Measurements from ENCODE around the gene OR10G4.
"Not testable (repeated sequence)": the region's sequence is repeated elsewhere in the genome, so short reads cannot be mapped to it uniquely, and the experiment has no call there.

OR10G4 gene

GRCh38 chr11:124012697-124013096 is at the start of gene OR10G4:
TSS of gene OR10G4 (plus strand) at chr11:124012997. CDS start at chr11:124015575, 2,578 bp downstream.
- DNase-seq, result no peak

GRCh38 chr11:123973816-123974215 is 39.0 kb upstream of the OR10G4 start:
- DNase-seq, result no peak

- no peak for DNase-seq
These were observed 35.8 kb upstream of the OR10G4 start for GRCh38 chr11:123976770-123977560.

GRCh38 chr11:123977731-123978347 is 35.0 kb upstream of the OR10G4 start, which contains the start of gene OR10S1:
TSS of gene OR10S1 (minus strand) at chr11:123977781. CDS start at chr11:123977664, 117 bp downstream.
- DNase-seq, result no peak

GRCh38 chr11:123979311-123979710 is 33.5 kb upstream of the OR10G4 start:
- DNase-seq, result no peak

GRCh38 chr11:123995119-123995518 is 17.7 kb upstream of the OR10G4 start, which contains the start of gene OR10G6:
TSS of gene OR10G6 (minus strand) at chr11:123995161. CDS start at chr11:123995161, 0 bp downstream.
- DNase-seq, result no peak

GRCh38 chr11:124015837-124016236 is 3.0 kb downstream of the OR10G4 start:
- not testable (repeated sequence) for DNase-seq

- no peak for DNase-seq
These were observed 13.7 kb downstream of the OR10G4 start, which contains the start of gene OR10G8 for GRCh38 chr11:124026498-124026897. TSS of gene OR10G8 (plus strand) at chr11:124026798. CDS start at chr11:124029623, 2,825 bp downstream.

- DNase-seq, result no peak
These were observed 23.9 kb downstream of the OR10G4 start for GRCh38 chr11:124036666-124037065.

- no peak for DNase-seq
These were observed 26.8 kb downstream of the OR10G4 start for GRCh38 chr11:124039557-124039956.

- DNase-seq, result no peak
These were observed 28.5 kb downstream of the OR10G4 start, which contains the start of gene OR10G7 for GRCh38 chr11:124041254-124041653. TSS of gene OR10G7 (minus strand) at chr11:124041325. CDS start at chr11:124039001, 2,324 bp downstream.

- DNase-seq, result no peak
These were observed 30.6 kb downstream of the OR10G4 start for GRCh38 chr11:124043420-124043819.

GRCh38 chr11:124050748-124051147 is 38.0 kb downstream of the OR10G4 start:
- DNase-seq, result no peak

- no peak for DNase-seq
These were observed 40.2 kb downstream of the OR10G4 start for GRCh38 chr11:124052966-124053365.
